Measurements from ENCODE around the gene CTBS.
"Not testable (repeated sequence)": the region's sequence is repeated elsewhere in the genome, so short reads cannot be mapped to it uniquely, and the experiment has no call there.

CTBS gene

GRCh38 chr1:84585803-84586202, 11.6 kb upstream of the CTBS start:
- no peak for DNase-seq (ENCODE audit: low read depth)

GRCh38 chr1:84584126-84584525, 9.9 kb upstream of the CTBS start:
- no peak for DNase-seq (ENCODE audit: low read depth)

- no peak for DNase-seq (ENCODE audit: low read depth)
These were observed 9.4 kb upstream of the CTBS start for GRCh38 chr1:84583648-84584047.

DNA sequence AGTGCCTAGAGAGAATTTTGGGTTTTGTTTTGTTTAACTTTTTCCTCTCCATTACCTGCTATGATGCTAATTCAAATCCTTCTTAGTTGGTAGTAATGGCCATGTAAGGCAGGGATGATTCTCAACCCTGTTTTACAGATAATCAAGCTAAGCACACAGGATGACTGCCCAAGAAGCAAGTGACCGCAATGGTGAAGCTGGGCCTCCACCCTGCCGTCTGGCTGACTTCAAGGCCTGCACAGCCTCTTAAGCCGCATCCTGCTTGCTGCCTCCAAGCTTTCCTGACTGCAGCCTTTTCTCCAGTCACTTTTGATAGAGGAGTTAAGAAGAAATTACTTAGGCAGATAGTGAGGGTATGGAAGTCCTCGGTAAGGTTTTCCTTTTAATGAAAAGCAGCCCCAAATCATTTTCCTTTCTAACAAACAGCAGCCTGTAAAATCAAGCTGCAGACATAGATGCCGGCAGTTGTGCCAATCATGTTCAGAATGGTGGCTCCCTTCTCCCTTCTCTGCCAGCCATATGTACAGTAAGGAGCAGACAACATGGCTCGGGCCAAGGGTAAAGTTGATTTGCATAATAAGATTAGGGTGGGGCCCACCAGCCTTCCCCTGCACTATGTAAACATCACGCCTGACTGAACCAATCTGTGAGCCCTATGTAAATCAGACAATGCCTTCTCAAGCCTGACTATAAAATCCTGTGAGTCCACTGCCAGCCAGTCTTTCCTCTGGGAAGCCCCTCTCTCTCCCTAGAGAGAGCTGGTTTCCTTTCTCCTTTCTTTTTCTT, 8.8 kb upstream of the CTBS start:
- DNase-seq (ENCODE audit: low read depth), result no peak

GRCh38 chr1:84581648-84582047, 7.4 kb upstream of the CTBS start:
- DNase-seq (ENCODE audit: low read depth), result no peak

- no peak for DNase-seq (ENCODE audit: low read depth)
These were observed 696 bp upstream of the CTBS start for GRCh38 chr1:84574936-84575335.

- no peak for DNase-seq (ENCODE audit: low read depth)
These were observed 716 bp downstream of the CTBS start for GRCh38 chr1:84573481-84573966.

GRCh38 chr1:84571150-84571535, 3.1 kb downstream of the CTBS start:
- DNase-seq (ENCODE audit: low read depth), result no peak

DNA sequence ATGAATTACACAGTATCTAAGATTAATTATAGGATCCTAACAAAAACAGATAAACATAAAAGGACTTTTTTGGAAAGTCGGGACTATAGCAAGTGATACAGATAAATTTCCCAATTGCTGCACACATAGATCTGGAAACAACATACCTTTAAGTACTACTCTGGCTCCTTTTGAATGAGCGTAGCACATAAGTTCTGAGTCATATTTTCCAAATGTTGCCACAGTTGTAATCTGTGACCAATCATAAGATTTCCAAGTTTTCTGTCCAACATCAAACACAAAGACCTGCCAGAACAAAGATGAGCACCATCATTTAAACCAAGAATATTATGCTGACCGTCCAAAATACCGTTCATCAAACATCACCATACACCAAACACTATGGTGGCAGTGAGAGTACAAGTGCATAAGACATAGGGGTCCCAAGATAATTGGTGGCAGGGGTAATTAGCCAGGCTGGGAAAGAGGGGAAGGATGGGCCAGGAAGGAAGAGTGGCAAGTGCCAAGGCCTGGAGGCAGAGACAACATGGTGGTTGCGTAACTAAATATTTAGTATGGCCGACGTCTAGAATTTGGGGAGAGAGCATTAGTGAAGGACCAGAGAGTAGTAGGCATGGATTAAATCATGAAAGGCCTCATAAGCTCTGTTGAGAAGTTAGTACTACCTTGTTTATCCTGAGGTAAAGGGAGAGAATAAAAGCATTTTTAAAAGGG, 3.6 kb downstream of the CTBS start:
- no peak for DNase-seq (ENCODE audit: low read depth)

DNA sequence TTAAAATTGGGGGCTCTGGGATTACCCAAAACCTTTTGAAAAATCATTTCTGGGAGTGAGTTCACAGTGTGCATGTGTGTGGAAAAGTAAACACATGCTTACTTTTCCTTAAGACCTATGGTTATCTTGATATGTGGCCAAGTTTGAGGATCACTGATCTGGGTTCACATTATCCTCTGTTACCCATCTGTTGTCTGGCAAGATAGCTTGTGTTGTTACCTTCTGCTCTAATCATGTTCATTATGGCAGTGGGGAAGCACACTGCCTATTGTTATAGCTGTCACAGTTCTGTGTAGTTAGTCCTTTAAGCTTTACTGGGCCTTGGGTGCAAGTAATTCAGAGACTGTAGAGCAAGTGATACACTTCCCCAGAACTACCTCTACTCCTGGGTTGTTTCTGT, 5.0 kb downstream of the CTBS start:
- DNase-seq (ENCODE audit: low read depth), result no peak

DNA sequence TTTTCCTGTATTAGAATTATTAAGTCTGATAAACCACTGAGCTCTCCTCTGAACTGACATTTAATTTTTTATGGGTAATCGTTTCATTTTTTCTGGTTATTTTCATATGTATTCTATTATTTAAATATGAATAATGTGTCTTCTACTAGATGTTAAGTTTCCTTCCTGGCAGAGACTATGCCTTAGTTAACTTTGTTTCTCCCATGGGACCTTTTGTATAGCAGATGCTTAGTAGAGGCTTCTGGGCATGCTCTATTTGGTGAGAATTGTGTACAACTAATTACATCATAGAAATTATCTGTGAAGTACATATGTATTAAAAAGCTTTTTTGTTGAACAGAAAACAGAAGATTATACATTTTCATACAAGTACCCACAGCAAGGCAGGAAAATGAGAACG, 23.4 kb downstream of the CTBS start:
- DNase-seq (ENCODE audit: low read depth), result no peak

DNA sequence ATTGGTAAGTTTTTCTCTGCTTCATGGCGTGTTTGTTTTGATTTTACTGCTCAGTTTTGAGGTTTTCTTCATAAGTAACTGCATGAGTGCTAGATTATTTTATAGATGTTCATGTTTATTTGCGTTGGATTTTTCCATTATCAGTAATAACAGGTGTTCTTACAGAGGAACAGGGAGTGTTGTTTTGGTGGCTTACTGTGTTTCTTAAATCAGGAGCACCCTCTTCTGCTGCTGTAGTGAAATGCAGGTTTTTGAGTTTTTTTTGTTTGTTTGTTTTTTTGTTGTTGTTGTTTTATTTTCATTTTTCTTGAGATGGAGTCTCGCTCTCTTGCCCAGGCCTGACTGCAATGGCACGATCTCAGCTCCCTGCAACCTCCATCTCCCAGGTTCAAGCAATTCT, 32.6 kb downstream of the CTBS start:
- no peak for DNase-seq (ENCODE audit: low read depth)

DNA sequence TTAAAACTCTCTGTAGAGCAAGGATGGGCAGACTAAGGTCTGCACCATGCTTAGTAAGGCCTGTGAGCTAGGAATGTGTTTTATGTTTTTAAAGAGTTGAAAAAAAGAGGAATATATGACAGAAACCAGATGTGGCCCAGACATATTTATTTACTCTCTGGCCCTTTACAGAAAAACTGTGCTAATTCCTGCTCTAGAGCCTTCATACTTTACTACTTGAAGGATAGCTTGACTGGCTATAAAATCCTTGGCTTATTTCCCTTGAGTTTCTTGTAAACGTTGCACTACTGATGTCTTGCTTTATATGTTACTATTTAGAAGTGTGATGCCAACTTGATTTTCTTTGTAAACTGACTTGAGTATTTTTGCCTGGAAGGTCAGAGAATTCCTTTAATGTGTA, 33.5 kb downstream of the CTBS start:
- no peak for DNase-seq (ENCODE audit: low read depth)

DNA sequence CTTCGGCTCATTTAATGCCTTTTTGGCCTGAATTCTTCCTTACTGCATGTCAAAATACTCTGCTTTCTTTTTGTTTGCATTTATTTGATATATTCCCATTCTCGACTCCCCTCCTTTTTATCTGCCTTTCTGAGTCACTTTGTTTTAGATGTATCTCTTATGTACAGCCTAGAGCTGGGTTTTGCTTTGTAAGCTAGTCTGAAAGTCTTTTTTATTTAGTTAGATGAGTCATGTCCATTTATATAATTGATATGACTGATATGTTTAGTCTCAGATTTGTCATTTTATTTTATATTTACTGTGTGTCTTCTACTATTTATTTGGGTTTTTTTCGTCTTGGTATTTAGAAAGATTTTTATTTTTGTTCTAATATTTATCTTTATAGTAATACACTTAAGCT, 34.3 kb downstream of the CTBS start:
- DNase-seq (ENCODE audit: low read depth), result no peak

- no peak for DNase-seq (ENCODE audit: low read depth)
These were observed 35.6 kb downstream of the CTBS start for GRCh38 chr1:84538599-84538998.

DNA sequence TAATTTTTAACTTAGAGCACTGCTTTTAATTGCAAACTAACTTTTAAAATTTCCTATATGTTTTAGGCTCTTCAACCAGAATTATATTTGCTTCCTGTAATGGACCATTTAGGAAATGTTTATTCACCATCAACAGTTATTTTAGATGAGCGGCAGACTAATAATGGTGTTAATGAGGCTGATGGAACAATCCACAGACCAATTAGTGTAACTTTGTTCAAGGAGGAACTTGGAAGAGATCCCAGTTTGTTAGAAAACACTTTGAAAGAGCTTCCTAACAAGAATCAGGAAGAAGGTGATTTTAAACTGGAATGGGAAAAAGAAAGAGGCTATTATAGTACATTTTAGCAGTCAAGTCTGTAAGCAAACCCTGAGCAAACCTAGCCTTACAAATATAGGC, 48.5 kb downstream of the CTBS start:
- DNase-seq (ENCODE audit: low read depth), result no peak

DNA sequence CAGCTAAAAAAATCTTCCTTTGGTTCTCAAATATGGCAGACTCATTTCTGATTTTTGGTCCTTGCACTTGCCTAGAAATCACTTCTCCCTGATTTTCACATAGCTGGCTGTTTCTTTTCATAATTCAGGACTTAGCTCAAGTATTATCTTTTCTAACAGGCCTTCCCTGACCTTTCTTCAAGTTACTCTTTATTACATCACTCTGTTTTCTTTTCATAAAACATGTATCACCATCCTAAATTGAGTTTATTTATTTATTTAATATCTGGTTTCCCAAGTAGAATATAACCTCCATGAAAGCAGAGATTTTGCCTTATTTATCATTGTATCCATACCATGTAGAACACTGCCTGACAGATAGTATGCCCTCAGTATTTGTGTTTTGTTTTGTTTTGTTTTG, 49.6 kb downstream of the CTBS start:
- no peak for DNase-seq (ENCODE audit: low read depth)

DNA sequence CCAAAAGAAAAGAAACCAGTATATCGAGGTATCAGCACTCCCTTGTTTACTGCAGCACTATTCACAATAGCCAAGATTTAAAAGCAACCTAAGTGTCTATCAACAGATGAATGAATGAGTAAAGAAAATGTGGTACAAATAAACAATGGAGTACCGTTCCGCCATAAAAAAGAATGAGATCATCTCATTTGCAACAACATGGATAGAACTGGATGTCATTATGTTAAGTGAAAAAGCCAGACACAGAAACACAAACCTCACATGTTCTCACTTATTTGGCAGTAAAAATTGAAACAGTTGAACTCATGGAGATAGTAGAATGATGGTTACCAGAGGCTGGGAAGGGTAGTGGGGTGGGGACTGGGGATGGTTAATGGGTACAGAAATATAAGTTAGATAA, 63.6 kb downstream of the CTBS start:
- no peak for DNase-seq (ENCODE audit: low read depth)

GRCh38 chr1:84510165-84510564, 64.1 kb downstream of the CTBS start:
- DNase-seq (ENCODE audit: low read depth), result no peak

- DNase-seq (ENCODE audit: low read depth), result no peak
These were observed 65.2 kb downstream of the CTBS start for GRCh38 chr1:84509029-84509428.

DNA sequence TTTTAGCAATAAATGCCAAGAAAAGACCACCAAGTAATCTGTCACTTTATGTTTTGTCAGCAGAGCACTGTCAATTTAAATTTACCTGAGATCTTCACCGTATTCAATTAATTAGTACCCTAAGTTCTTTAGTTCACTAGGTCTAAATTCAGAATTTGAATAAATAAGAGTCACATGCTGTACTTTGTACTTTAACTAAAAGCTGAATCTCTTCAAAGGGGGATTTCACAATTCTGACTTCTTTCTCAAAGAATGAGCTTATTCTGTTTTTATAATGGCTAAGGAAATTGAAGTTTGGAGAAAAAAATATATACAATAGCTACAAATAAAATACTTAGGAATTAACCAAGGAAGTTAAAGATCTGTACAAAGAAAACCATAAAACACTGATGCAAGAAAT, 65.7 kb downstream of the CTBS start:
- no peak for DNase-seq (ENCODE audit: low read depth)

DNA sequence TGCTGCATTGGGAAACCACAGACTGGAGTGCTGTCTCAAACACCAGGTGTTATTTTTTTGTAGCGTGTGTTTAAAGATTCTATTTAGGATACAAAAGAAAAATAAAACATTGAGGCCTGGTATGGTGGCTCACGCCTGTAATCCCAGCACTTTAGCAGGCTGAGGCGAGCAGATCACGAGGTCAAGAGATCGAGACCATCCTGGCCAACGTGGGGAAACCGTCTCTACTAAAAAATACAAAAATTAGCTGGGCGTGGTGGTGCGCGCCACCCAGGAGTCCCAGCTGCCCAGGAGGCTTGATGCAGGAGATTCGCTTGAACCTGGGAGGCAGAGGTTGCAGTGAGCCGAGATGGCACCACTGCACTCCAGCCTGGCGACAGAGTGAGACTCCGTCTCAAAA, 66.4 kb downstream of the CTBS start:
- DNase-seq (ENCODE audit: low read depth), result not testable (repeated sequence)

DNA sequence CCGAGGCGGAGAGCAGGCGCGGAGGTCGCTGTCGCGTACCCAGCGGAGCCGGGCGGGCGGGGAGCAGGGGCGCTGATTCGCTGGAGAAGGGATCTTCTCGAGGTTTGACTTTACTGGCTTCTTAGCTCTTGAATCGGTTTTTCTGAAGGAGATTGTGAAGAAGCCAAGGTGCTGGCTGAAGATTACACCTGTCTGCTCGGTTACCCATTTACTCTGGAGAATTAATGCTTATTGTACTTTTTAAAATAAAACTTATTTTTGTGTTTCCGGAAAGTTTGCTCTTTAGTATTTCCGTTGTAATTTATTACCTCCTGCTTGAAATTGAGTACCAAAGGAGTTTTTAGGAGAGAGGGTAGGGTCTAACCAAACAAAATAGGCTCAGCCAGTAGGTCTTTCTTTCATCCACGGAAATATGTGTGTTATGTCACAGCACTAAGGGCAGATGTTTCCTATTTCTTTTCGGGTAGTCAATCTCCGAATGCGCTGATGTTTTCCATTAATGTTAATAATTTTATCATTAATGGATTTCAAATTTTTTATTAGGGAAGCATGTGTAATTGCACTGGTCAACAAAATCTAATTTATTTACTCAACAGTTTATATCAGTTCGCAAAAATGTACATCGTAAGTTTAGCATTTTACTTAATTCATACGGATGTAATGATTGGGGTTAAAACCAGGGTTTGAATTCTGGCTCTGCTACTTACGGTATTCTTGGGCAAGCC, 67.3 kb downstream of the CTBS start:
- DNase-seq (ENCODE audit: low read depth), result no peak
